A549 (cell line): ENCODE measurements around the gene NOL7. TPM values are rescaled to one million over a fixed set of nuclear protein-coding genes. Genes with fewer than 3 reads are reported as not detected.

Experiments
- ATAC-seq, 2 experiments: fragments of 200-7000 bp in 1 of 2; fragments of >200 bp in 1 of 2; cut with Nextera tagmentation in 1 of 2; cut with Tn5 transposase in 1 of 2; 3 replicates each; pipeline versions ENCODE4 v1.8.0 to v1.9.1; 2018 to 2020; ENCODE audit warnings: mild to moderate bottlenecking in 1 of 2, moderate library complexity in 1 of 2
- CTCF ChIA-PET: fragments of 300-600 bp; sonication (Branson Sonifier 250); formaldehyde crosslinking; extraction: SDS; loops from one replicate; lab custom pipeline; 2021; ENCODE audit warnings: antibody characterized with exemption, inconsistent platforms; lab: Yijun Ruan, JAX
- POLR2A ChIA-PET: fragments of 350-600 bp; formaldehyde crosslinking; extraction: SDS; loops from one replicate; lab custom pipeline; 2021; ENCODE audit warnings: antibody characterized with exemption, inconsistent platforms; lab: Yijun Ruan, JAX
- DNase-seq, 2 experiments: peaks; one replicate each; pipeline versions ENCODE4 v3.0.0 to v3.0.0-alpha.2; 2011 to 2016; ENCODE audit warnings: low read depth in 1 of 2, low spot score in 1 of 2
- FAIRE-seq: peaks from 2 replicates; lab custom pipeline; 2011; peaks lifted over from hg19 to GRCh38; lab: Jason Lieb, UNC
- H3K27ac ChIP-seq, 2 experiments: fragments of >200 bp; sonication (Bioruptor Twin); formaldehyde crosslinking; 3 replicates each; pipeline ENCODE4 v1.5.1; 2016 to 2017
- H3K4me1 ChIP-seq: fragments of >200 bp; sonication (Bioruptor Twin); formaldehyde crosslinking; 3 replicates; pipeline ENCODE4 v1.6.1; 2016
- H3K4me2 ChIP-seq: fragments of >200 bp; sonication (Bioruptor Twin); formaldehyde crosslinking; 3 replicates; pipeline ENCODE4 v1.6.1; 2016
- H3K4me3 ChIP-seq: fragments of >200 bp; sonication (Bioruptor Twin); formaldehyde crosslinking; 3 replicates; pipeline ENCODE4 v1.5.1; 2016
- H3K9me3 ChIP-seq: fragments of >200 bp; sonication (Bioruptor Twin); formaldehyde crosslinking; 3 replicates; pipeline ENCODE4 v1.6.1; 2016
- EP300 ChIP-seq, 2 experiments: fragments of >200 bp; sonication (Bioruptor Twin); formaldehyde crosslinking; IDR thresholded peaks; 2 replicates in 1 of 2; 3 replicates in 1 of 2; pipeline ENCODE4 v1.6.1; 2016 to 2017
- FOSB ChIP-seq: fragments of 250-450 bp; sonication (Bioruptor Pico); IDR thresholded peaks from 2 replicates; pipeline ENCODE4 v1.5.0; 2020; ENCODE audit warnings: mild to moderate bottlenecking, moderate library complexity
- FOSL2 ChIP-seq, 2 experiments: fragments of 450-650 bp in 1 of 2; fragments of >200 bp in 1 of 2; sonication (Bioruptor Twin) in 1 of 2; formaldehyde crosslinking; IDR thresholded peaks; 2 replicates each; pipeline versions ENCODE4 v1.5.0 to v1.6.1; 2016 to 2020; ENCODE audit warnings: mild to moderate bottlenecking in 1 of 2, moderate library complexity in 1 of 2
- HEYL ChIP-seq: fragments of 250-450 bp; sonication (Bioruptor Pico); IDR thresholded peaks from 2 replicates; pipeline ENCODE4 v1.8.0; 2021; ENCODE audit warnings: mild to moderate bottlenecking, moderate library complexity
- HOXA7 ChIP-seq: fragments of 250-450 bp; sonication (Bioruptor Pico); IDR thresholded peaks from 2 replicates; pipeline ENCODE4 v1.5.0; 2020; ENCODE audit warnings: mild to moderate bottlenecking, moderate library complexity
- HOXB5 ChIP-seq: fragments of 250-450 bp; sonication (Bioruptor Pico); IDR thresholded peaks from 2 replicates; pipeline ENCODE4 v1.5.0; 2020; ENCODE audit warnings: mild to moderate bottlenecking, moderate library complexity
- JUN ChIP-seq, 2 experiments: fragments of >200 bp; sonication (Bioruptor Twin); formaldehyde crosslinking; IDR thresholded peaks; 2 replicates in 1 of 2; 3 replicates in 1 of 2; pipeline ENCODE4 v1.6.1; 2016 to 2017
- KDM5A ChIP-seq: fragments of 200-600 bp; sonication (generic); IDR thresholded peaks from 2 replicates; pipeline ENCODE4 v1.6.1; 2016; ENCODE audit warnings: antibody characterized with exemption, mild to moderate bottlenecking
- MAFK ChIP-seq: fragments of 450-650 bp; IDR thresholded peaks from 2 replicates; pipeline ENCODE4 v1.6.1; 2014; ENCODE audit not compliant: partially characterized antibody
- MYC ChIP-seq: IDR thresholded peaks from 2 replicates; pipeline ENCODE4 v1.6.1; 2012; ENCODE audit warnings: mild to moderate bottlenecking, inconsistent platforms, low read length, improper control_type of control experiment, borderline replicate concordance
- PHF8 ChIP-seq: fragments of 200-600 bp; sonication (generic); IDR thresholded peaks from 2 replicates; pipeline ENCODE4 v1.6.1; 2016; ENCODE audit warnings: low read depth, mild to moderate bottlenecking, antibody characterized with exemption, moderate library complexity, borderline replicate concordance
- POLR2A ChIP-seq: IDR thresholded peaks from 2 replicates; pipeline ENCODE4 v1.6.1; 2012; ENCODE audit warnings: mild to moderate bottlenecking, low read length
- RAD21 ChIP-seq, 2 experiments: fragments of >200 bp in 1 of 2; sonication (Bioruptor Twin) in 1 of 2; formaldehyde crosslinking in 1 of 2; IDR thresholded peaks in 1 of 2; conservative IDR thresholded peaks in 1 of 2; 2 replicates in 1 of 2; 3 replicates in 1 of 2; pipeline ENCODE4 v1.6.1; 2012 to 2018; ENCODE audit warnings: inconsistent platforms in 1 of 2
- RCOR1 ChIP-seq: fragments of 150-350 bp; IDR thresholded peaks from 2 replicates; pipeline ENCODE4 v1.6.1; 2014; ENCODE audit warnings: antibody characterized with exemption, low read length, low read depth
- RFX5 ChIP-seq: fragments of 450-650 bp; IDR thresholded peaks from 2 replicates; pipeline ENCODE4 v1.7.1; 2014; ENCODE audit warnings: antibody characterized with exemption, mild to moderate bottlenecking, moderate library complexity
- SMC3 ChIP-seq: fragments of >200 bp; sonication (Bioruptor Twin); formaldehyde crosslinking; IDR thresholded peaks from 3 replicates; pipeline ENCODE4 v1.6.1; 2018; ENCODE audit warnings: inconsistent platforms
- SREBF2 ChIP-seq: fragments of 450-650 bp; IDR thresholded peaks from 2 replicates; pipeline ENCODE4 v1.6.1; 2014; ENCODE audit warnings: mild to moderate bottlenecking, moderate library complexity
- TFCP2L1 ChIP-seq: fragments of 250-450 bp; sonication (Bioruptor Pico); IDR thresholded peaks from 2 replicates; pipeline ENCODE4 v1.5.0; 2021; ENCODE audit warnings: mild to moderate bottlenecking
- ZC3H11A ChIP-seq: fragments of 450-650 bp; IDR thresholded peaks from 2 replicates; pipeline ENCODE4 v1.6.1; 2014; ENCODE audit warnings: antibody characterized with exemption, mild to moderate bottlenecking
- ZNF302 ChIP-seq: fragments of 250-450 bp; sonication (Bioruptor Pico); IDR thresholded peaks from 2 replicates; pipeline ENCODE4 v1.9.0; 2021; ENCODE audit warnings: inconsistent platforms, mild to moderate bottlenecking, moderate library complexity
- ZSCAN20 ChIP-seq: fragments of 250-450 bp; sonication (Bioruptor Pico); IDR thresholded peaks from 2 replicates; pipeline ENCODE4 v1.8.0; 2022; ENCODE audit warnings: mild to moderate bottlenecking, moderate library complexity
- WGBS: methylation state at CpG from one replicate; pipeline ENCODE4 v1.1.6; 2017; ENCODE audit errors: missing lambda C conversion rate; 5-methylcytosine and 5-hydroxymethylcytosine counted together
- polyA plus RNA-seq, 4 experiments: library from polyadenylated mRNA; depleted of rRNA in 3 of 4; stranded (reverse); fragments of >200 nt; fragmentation: RNase III in 1 of 4; extraction: RNeasy Plus Mini Kit Qiagen cat#74134 plus additional on column Dnase treatment in 1 of 4; gene quantifications; 2 replicates in 3 of 4; 3 replicates in 1 of 4; pipeline ENCODE4 v1.2.3, GENCODE V29; 2011 to 2017
- TF ChIP-seq, protein P1 (sequence below): fragments of 250-450 bp; sonication (Bioruptor Pico); IDR thresholded peaks from 2 replicates; pipeline ENCODE4 v1.5.0; 2020; ENCODE audit warnings: low read depth, mild to moderate bottlenecking, moderate library complexity
- TF ChIP-seq, protein P2 (sequence below): IDR thresholded peaks from 2 replicates; pipeline ENCODE4 v1.6.1; 2012
- TF ChIP-seq, protein P3 (sequence below): fragments of 250-450 bp; sonication (Bioruptor Pico); IDR thresholded peaks from 2 replicates; pipeline ENCODE4 v1.5.0; 2021; ENCODE audit warnings: mild to moderate bottlenecking, moderate library complexity, borderline replicate concordance
- TF ChIP-seq, protein P4 (sequence below): fragments of >200 bp; sonication (Bioruptor Twin); formaldehyde crosslinking; IDR thresholded peaks from 2 replicates; pipeline ENCODE4 v1.6.1; 2016
- TF ChIP-seq, protein P5 (sequence below): IDR thresholded peaks from 2 replicates; pipeline ENCODE4 v1.6.1; 2012

Gene NOL7
- polyA plus RNA-seq, 2 of the 4 experiments (the other 2 are of a cell fraction) = 75.1 to 85.9 TPM

DNA sequence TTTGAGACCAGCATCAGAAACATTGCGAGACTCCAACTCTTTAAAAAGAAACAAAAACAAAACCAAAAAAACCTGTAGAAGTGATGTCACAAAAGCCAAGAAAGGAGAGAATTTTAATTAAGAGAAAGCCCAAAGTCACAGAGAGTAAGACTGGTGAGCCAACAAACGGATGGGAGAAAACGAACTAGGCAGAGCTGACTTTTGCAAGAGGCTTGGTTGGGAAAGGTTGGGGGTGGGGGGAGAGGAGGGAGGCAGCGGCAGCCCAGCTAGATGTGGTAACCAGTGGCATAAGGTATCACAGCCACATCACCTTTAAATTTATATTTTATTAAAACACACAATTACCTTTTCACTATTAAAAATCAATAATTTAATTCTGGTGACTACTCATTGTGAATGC lies 23.5 kb downstream of the NOL7 start:
- TF ChIP-seq PHF8 (no peak), RAD21 (conservative IDR thresholded peaks at IDR 0.05 in 1 of 2, IDR thresholded peaks at IDR 0.05 in 1 of 2) (no peak), JUN (IDR thresholded peaks at IDR 0.05) (no peak), HOXB5 (CRISPR knock-in tag) (no peak), POLR2A (no peak), TFCP2L1 (no peak), HEYL (CRISPR knock-in tag) (no peak), RFX5 (no peak), MYC (no peak), FOSL2 (IDR thresholded peaks at IDR 0.05) (no peak), FOSL2 (CRISPR knock-in tag; IDR thresholded peaks at IDR 0.05) (no peak), ZSCAN20 (CRISPR knock-in tag) (no peak), SREBF2 (no peak), HOXA7 (CRISPR knock-in tag) (no peak), RCOR1 (no peak), SMC3 (no peak), FOSB (no peak)
- TF ChIP-seq, protein P1, sequence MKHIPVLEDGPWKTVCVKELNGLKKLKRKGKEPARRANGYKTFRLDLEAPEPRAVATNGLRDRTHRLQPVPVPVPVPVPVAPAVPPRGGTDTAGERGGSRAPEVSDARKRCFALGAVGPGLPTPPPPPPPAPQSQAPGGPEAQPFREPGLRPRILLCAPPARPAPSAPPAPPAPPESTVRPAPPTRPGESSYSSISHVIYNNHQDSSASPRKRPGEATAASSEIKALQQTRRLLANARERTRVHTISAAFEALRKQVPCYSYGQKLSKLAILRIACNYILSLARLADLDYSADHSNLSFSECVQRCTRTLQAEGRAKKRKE (CRISPR knock-in tag) = no peak
- TF ChIP-seq, protein P2, sequence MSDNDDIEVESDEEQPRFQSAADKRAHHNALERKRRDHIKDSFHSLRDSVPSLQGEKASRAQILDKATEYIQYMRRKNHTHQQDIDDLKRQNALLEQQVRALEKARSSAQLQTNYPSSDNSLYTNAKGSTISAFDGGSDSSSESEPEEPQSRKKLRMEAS = no peak
- ATAC-seq = no peak

DNA sequence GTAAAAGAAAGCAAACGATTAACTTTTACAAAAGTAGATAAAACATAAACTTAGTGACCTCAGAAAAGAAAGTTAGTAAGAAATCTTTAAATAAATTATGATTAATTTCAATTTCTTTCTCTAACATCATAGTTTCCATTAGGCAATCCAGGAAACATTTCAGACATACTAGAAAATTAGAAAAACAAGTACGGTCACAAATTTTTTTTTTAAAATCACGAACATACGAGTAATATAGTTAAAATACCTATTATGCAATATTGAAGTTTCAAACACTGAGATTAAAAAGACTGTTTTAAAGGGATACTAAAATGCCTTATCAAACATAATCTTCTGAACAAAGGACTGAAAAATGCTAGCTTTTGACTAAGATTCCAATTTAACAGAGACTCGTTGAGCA lies 26.2 kb downstream of the NOL7 start:
- CTCF ChIA-PET = interaction anchor here (0.8 kb wide), 1 partner anchor 26 kb away, joined by 7 read pairs; the partner anchor contains the start of gene NOL7
- WGBS = 90% methylated on average over 5 of the region's 5 CpGs
- ATAC-seq = no peak

More for the DNA sequence above, 23.5 kb downstream of the NOL7 start:
- Histone ChIP-seq H3K4me2 (no peak overlapping the region), H3K4me1 (no peaks in the 10 kb centered on the region), H3K27ac (no peak overlapping the region), H3K9me3 (no peaks in the 10 kb centered on the region), H3K4me3 (no peak overlapping the region)
- CTCF ChIA-PET = interaction anchor here (1.1 kb wide), 1 partner anchor 23 kb away, joined by 3 read pairs; the partner anchor contains the start of gene NOL7
- WGBS = 85% methylated on average over 4 of the region's 4 CpGs
- FAIRE-seq = no peak
- DNase-seq = no peak
- POLR2A ChIA-PET = no interaction called here

More for the DNA sequence above, 26.2 kb downstream of the NOL7 start:
- TF ChIP-seq, protein P1 (CRISPR knock-in tag) = no peak
- TF ChIP-seq, protein P3, sequence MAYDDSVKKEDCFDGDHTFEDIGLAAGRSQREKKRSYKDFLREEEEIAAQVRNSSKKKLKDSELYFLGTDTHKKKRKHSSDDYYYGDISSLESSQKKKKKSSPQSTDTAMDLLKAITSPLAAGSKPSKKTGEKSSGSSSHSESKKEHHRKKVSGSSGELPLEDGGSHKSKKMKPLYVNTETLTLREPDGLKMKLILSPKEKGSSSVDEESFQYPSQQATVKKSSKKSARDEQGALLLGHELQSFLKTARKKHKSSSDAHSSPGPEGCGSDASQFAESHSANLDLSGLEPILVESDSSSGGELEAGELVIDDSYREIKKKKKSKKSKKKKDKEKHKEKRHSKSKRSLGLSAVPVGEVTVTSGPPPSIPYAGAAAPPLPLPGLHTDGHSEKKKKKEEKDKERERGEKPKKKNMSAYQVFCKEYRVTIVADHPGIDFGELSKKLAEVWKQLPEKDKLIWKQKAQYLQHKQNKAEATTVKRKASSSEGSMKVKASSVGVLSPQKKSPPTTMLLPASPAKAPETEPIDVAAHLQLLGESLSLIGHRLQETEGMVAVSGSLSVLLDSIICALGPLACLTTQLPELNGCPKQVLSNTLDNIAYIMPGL (CRISPR knock-in tag) = no peak
- TF ChIP-seq MAFK (no peak), ZNF302 (CRISPR knock-in tag) (no peak), ZC3H11A (no peak), ZSCAN20 (CRISPR knock-in tag) (no peak), POLR2A (no peak), EP300 (IDR thresholded peaks at IDR 0.05) (no peak), KDM5A (no peak), RFX5 (no peak), SMC3 (no peak)
- TF ChIP-seq, protein P4, sequence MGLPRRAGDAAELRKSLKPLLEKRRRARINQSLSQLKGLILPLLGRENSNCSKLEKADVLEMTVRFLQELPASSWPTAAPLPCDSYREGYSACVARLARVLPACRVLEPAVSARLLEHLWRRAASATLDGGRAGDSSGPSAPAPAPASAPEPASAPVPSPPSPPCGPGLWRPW = no peak
- TF ChIP-seq, protein P5, sequence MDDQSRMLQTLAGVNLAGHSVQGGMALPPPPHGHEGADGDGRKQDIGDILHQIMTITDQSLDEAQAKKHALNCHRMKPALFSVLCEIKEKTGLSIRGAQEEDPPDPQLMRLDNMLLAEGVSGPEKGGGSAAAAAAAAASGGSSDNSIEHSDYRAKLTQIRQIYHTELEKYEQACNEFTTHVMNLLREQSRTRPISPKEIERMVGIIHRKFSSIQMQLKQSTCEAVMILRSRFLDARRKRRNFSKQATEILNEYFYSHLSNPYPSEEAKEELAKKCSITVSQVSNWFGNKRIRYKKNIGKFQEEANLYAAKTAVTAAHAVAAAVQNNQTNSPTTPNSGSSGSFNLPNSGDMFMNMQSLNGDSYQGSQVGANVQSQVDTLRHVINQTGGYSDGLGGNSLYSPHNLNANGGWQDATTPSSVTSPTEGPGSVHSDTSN = no peak
- DNase-seq (no peak), FAIRE-seq (no peak)
- H3K4me2 ChIP-seq = no peak overlapping the region
- no peak overlapping the region for H3K27ac ChIP-seq
- no peak overlapping the region for H3K4me3 ChIP-seq
- POLR2A ChIA-PET = no interaction called here
- H3K4me1 ChIP-seq = no peaks in the 10 kb centered on the region
- H3K9me3 ChIP-seq = no peaks in the 10 kb centered on the region
